AG04449 (cell line): ENCODE measurements around the gene PRKACA.
A peak's percentile ranks its signal among the peaks of the same experiment; 100 is the strongest.

Experiments used
- CTCF ChIA-PET: fragments of 350-600 bp; formaldehyde crosslinking; extraction: SDS; loops from one replicate; lab custom pipeline; 2021; ENCODE audit warnings: antibody characterized with exemption; lab: Yijun Ruan, JAX
- POLR2A ChIA-PET: fragments of 400-600, 350-600 bp; formaldehyde crosslinking; extraction: SDS; loops from one replicate; lab custom pipeline; 2020; ENCODE audit warnings: antibody characterized with exemption, inconsistent platforms; lab: Yijun Ruan, JAX
- DNase-seq: peaks from one replicate; pipeline ENCODE4 v3.0.0-alpha.2; 2010; ENCODE audit warnings: low read depth, low spot score
- H3K4me3 ChIP-seq: 2 replicates; pipeline ENCODE4 v1.5.1; 2011; ENCODE audit warnings: low read depth, mild to moderate bottlenecking, control low read depth, low read length
- TF ChIP-seq, protein P1 (sequence below): IDR thresholded peaks from one replicate; pipeline ENCODE4 v1.5.1; 2011; ENCODE audit warnings: mild to moderate bottlenecking, moderate library complexity, low read length, control low read depth, inconsistent platforms; ENCODE audit not compliant: insufficient read depth; ENCODE audit errors: missing control alignments

The PRKACA gene

DNA sequence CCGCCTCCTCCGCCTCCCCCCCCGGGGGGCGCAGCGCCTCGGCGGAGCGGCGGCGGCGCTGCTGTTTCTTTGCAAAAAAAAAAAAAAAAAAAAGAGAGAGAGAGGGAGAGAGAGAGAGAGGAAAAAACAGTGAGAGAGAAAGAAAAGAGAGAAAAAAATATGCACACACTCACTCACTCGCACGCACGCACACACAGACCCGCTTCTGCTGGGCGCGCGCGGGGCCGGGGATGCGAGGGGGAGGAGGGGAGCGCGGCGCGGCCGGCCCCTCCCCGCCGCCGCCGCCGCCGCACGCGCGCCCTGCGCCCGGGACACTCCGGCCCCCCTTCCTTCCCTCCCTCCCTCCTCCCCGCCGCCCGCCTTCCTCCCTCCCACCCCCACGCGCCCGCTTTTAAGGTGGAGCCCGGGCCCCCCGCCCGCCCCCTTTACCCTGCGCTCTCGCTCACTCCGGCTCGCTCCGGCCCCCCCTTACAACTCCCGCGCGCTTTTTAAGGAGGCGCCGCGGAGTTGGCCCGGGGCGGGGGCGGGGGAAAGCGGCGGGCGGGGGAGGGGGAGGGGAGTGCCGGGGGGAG, 27.0 kb downstream of the PRKACA start, which contains the start of gene SAMD1:
SAMD1 (minus strand) TSS at position 243 of the 572 bp plus-strand sequence.
- ChIA-PET CTCF (interaction anchor here (1.0 to 2.2 kb wide), 6 partner anchors 9 to 215 kb away, joined by 3 to 9 read pairs (median 5); partner anchors contain the start of gene NANOS3), POLR2A (no interaction called here)
- H3K4me3 ChIP-seq = peak within 1 kb of the TSS; percentile 79
- DNase-seq = no peak
- TF ChIP-seq, protein P1, sequence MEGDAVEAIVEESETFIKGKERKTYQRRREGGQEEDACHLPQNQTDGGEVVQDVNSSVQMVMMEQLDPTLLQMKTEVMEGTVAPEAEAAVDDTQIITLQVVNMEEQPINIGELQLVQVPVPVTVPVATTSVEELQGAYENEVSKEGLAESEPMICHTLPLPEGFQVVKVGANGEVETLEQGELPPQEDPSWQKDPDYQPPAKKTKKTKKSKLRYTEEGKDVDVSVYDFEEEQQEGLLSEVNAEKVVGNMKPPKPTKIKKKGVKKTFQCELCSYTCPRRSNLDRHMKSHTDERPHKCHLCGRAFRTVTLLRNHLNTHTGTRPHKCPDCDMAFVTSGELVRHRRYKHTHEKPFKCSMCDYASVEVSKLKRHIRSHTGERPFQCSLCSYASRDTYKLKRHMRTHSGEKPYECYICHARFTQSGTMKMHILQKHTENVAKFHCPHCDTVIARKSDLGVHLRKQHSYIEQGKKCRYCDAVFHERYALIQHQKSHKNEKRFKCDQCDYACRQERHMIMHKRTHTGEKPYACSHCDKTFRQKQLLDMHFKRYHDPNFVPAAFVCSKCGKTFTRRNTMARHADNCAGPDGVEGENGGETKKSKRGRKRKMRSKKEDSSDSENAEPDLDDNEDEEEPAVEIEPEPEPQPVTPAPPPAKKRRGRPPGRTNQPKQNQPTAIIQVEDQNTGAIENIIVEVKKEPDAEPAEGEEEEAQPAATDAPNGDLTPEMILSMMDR = no peak

DNA sequence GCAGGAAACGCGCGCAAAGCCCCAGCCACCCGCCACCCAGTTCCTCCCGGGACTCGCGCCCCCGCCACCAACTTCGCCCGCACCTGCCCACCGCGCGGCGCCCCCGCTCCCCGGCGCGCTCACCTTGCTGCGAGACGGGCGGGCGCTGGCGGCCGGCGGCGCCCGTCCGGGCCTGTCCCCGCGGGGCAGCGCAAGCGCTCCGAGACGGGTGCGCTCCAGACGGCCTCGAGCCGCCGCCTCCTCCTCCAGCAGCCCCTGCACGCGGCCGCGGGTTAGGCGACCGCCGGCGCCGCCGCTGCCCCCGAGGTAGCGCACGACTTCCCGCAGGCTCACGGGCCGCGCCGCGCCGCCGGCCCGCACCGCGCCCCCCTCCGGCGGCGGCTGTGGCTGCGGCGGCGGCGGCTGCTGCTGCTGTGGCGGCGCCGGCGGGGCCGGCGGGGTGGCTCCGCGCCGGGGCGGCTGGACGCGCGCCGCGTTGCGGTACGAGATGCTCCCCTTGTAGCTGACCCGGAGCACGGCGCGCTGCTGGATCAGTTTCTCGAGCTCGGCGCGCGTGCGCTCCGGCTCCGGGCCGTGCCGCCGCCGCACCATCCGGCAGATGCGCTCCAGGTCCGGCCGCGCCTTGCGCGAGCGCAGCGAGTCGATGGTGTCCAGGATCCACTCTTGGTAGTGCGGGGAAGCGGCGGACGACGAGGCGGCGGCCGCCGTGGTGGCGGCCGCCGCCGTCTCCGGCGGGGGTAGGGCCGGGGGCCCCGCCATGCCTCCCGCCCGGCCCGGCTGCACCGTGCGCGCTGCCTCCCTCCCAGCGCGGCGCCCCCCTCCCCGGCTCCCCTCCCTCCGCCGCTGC, 27.7 kb downstream of the PRKACA start:
- TF ChIP-seq, protein P1 = no peak
- ChIA-PET CTCF (interaction anchor here (0.5 to 2.7 kb wide), 7 partner anchors 8 to 391 kb away, joined by 3 to 20 read pairs (median 5); partner anchors contain the start of gene NANOS3), POLR2A (interaction anchor here (0.7 kb wide), 1 partner anchor 493 kb away, joined by 4 read pairs; no protein-coding TSS in a partner anchor)
- H3K4me3 ChIP-seq = peak overlapping the region; percentile 79
- no peak for DNase-seq

DNA sequence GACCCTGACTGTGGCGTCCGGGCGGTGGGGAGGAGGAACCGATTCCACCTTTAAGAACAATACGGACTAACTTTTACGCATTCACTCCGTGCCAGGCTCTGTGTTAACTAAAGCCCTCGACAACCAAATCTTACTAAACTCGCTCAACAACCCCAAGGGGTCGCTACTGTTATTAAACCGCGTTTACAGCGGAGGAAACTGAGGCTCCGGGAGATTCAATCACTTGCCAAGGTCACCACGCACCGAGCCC, 28.2 kb downstream of the PRKACA start:
- peak overlapping the region; percentile 79 for H3K4me3 ChIP-seq
- DNase-seq = no peak
- TF ChIP-seq, protein P1 = no peak
- POLR2A ChIA-PET = no interaction called here
- CTCF ChIA-PET = interaction anchor here (1.3 to 2.7 kb wide), 5 partner anchors 9 to 391 kb away, joined by 3 to 20 read pairs (median 5); partner anchors contain the start of gene NANOS3

DNA sequence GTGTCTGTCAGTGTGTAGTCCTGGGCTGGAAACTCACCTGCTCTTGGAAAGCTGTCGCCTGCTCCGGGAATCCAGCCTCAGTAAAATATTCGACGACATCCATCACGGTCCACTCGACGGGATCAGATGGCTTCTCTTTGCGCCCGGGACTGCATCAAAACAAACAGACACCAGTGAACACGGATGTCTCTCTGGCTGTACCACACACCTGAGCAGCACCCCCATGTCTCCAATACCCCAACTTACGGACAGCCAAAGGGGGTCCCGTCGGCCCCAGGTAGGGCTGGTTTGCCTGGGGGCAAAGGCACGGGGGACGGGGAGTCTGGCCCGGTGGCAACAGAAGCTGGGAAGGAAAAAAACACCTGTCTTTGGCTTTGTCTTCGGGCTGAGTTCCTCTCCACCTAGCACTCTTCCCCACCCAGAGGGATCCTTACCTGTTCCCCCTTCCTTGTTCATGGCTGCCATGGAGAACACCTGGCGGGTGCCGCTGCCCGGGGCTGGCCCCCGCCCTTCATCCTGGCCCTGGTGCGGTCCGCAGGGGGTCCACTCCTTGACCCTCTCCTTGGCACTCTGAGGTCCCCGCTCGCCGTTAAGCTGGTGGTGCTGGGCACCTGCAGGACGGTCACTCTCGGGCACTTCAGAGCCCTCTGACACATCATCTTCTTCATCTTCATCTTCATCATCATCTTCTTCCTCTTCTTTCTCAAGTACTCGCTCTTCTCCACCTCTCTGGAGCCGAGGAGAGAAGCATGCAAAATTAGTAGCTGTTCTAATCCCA, 28.7 kb downstream of the PRKACA start:
- no peak for DNase-seq
- H3K4me3 ChIP-seq = peak overlapping the region; percentile 79
- TF ChIP-seq, protein P1 = no peak
- ChIA-PET POLR2A (no interaction called here), CTCF (interaction anchor here (0.7 to 2.7 kb wide), 6 partner anchors 9 to 392 kb away, joined by 3 to 20 read pairs (median 5); partner anchors contain the start of genes MISP3 and NANOS3)

DNA sequence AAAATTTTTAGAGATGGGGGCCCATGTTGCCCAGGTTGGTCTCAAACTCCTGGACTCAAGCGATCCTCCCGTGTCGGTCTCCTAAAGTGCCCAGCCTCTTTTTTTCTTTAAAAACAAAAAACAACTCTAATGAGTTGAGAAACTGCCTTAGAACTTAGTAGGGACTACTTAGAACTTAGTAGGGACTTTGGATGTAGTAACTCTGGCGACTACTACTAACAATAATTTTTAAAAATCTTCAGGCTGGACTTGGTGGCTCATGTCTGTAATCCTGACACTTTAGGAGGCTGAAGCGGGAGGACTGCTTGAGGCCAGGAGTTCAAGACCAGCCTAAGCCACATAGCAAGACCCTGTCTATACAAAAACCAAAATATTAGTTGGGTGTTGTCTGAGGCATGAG, 31.5 kb downstream of the PRKACA start:
- DNase-seq = no peak
- ChIA-PET POLR2A (no interaction called here), CTCF (interaction anchor here (4.4 kb wide), 1 partner anchor 206 kb away, joined by 23 read pairs; no protein-coding TSS in a partner anchor)
- TF ChIP-seq, protein P1 = no peak
- H3K4me3 ChIP-seq = no peak overlapping the region
